ENCODE measurements around the gene WDR93. TPM values are rescaled to one million over a fixed set of nuclear protein-coding genes. Genes with fewer than 3 reads are reported as not detected.

The WDR93 gene
- total RNA-seq, 4 donors from 2014 or later: not detected

- Histone ChIP-seq H3K27me3 (no peaks in the 10 kb centered on the region), H3K27ac (no peak overlapping the region), H3K36me3 (no peaks in the 10 kb centered on the region), H3K4me1 (no peaks in the 10 kb centered on the region), H3K4me3 (no peak overlapping the region), H3K9me3 (no peaks in the 10 kb centered on the region)
- TF ChIP-seq CTCF (IDR thresholded peaks at IDR 0.05 in 4 of 5, conservative IDR thresholded peaks at IDR 0.05 in 1 of 5): no peak
- no peak for TF ChIP-seq POLR2A (IDR thresholded peaks at IDR 0.05)
- in situ Hi-C loops (cut with MboI; ENCODE audit: low sequenced_read_pairs in 4 of 4) (no loop called here), intact Hi-C loops (cut with DNase I; ENCODE audit: low total_unique reads) (no loop called here)
- no peak for ATAC-seq
- DNase-seq: no peak
Observed at GRCh38 chr15:89672221-89673164, 18.1 kb upstream of the WDR93 start.

GRCh38 chr15:89673165-89673512 lies 17.5 kb upstream of the WDR93 start:
- ATAC-seq: no peak
- H3K36me3 ChIP-seq: no peaks in the 10 kb centered on the region
- in situ Hi-C loops (cut with MboI; ENCODE audit: low sequenced_read_pairs in 4 of 4): no loop called here
- H3K9me3 ChIP-seq: no peaks in the 10 kb centered on the region
- H3K27ac ChIP-seq: no peak overlapping the region
- intact Hi-C loops (cut with DNase I; ENCODE audit: low total_unique reads): no loop called here
- no peaks in the 10 kb centered on the region for H3K27me3 ChIP-seq
- H3K4me3 ChIP-seq: no peak overlapping the region
- no peaks in the 10 kb centered on the region for H3K4me1 ChIP-seq
- DNase-seq: no peak
- TF ChIP-seq POLR2A (IDR thresholded peaks at IDR 0.05) (no peak), CTCF (IDR thresholded peaks at IDR 0.05 in 4 of 5, conservative IDR thresholded peaks at IDR 0.05 in 1 of 5) (peak in 2 of 5 experiments; percentile 23 to 34)

- H3K4me1 ChIP-seq: peaks cover 5 to 8% of the 10 kb centered on the region in 2 donors
- no peaks in the 10 kb centered on the region for H3K36me3 ChIP-seq
- DNase-seq: no peak
- no peak for TF ChIP-seq CTCF (IDR thresholded peaks at IDR 0.05 in 4 of 5, conservative IDR thresholded peaks at IDR 0.05 in 1 of 5)
- no peak for TF ChIP-seq POLR2A (IDR thresholded peaks at IDR 0.05)
- no peaks in the 10 kb centered on the region for H3K9me3 ChIP-seq
- H3K27me3 ChIP-seq: no peaks in the 10 kb centered on the region
- no peak overlapping the region for H3K4me3 ChIP-seq
- H3K27ac ChIP-seq: no peak overlapping the region
- no peak for ATAC-seq
- intact Hi-C loops (cut with DNase I; ENCODE audit: low total_unique reads) (no loop called here), in situ Hi-C loops (cut with MboI; ENCODE audit: low sequenced_read_pairs in 4 of 4) (no loop called here)
Observed at GRCh38 chr15:89674526-89674925, 16.1 kb upstream of the WDR93 start.

- H3K27ac ChIP-seq: no peak overlapping the region
- TF ChIP-seq POLR2A (IDR thresholded peaks at IDR 0.05): no peak
- TF ChIP-seq CTCF (IDR thresholded peaks at IDR 0.05 in 4 of 5, conservative IDR thresholded peaks at IDR 0.05 in 1 of 5): no peak
- in situ Hi-C loops (cut with MboI; ENCODE audit: low sequenced_read_pairs in 4 of 4) (no loop called here), intact Hi-C loops (cut with DNase I; ENCODE audit: low total_unique reads) (no loop called here)
- no peaks in the 10 kb centered on the region for H3K27me3 ChIP-seq
- H3K4me3 ChIP-seq: no peak overlapping the region
- DNase-seq (no peak), ATAC-seq (no peak)
- H3K4me1 ChIP-seq: peaks cover 15 to 18% of the 10 kb centered on the region in 2 donors
- no peaks in the 10 kb centered on the region for H3K9me3 ChIP-seq
- H3K36me3 ChIP-seq: no peaks in the 10 kb centered on the region
Observed at GRCh38 chr15:89675606-89676005, 15.0 kb upstream of the WDR93 start.
